IMR-90 (cell line): Measurements from ENCODE around the gene LIMCH1. TPM values are rescaled to one million over a fixed set of nuclear protein-coding genes. Genes with fewer than 3 reads are reported as not detected.

Source experiments
- ATAC-seq: fragments of 200-7000 bp; cut with Tn5 transposase; 2 replicates; pipeline ENCODE4 v1.9.1; 2020; ENCODE audit warnings: low read depth, mild to moderate bottlenecking, moderate library complexity
- BruUV-seq: library from RNA; stranded (reverse); fragments of 400-500 nt; replicated peaks from 2 replicates; lab custom pipeline; 2021; lab: Mats Ljungman, UMichigan
- CTCF ChIA-PET: fragments of 300-600 bp; formaldehyde crosslinking; extraction: SDS; loops from one replicate; lab custom pipeline; 2021; ENCODE audit warnings: antibody characterized with exemption; lab: Yijun Ruan, JAX
- POLR2A ChIA-PET: fragments of 300-600 bp; sonication (Branson Sonifier 250); formaldehyde crosslinking; loops from one replicate; lab custom pipeline; 2022; ENCODE audit warnings: antibody characterized with exemption; ENCODE audit not compliant: unreplicated experiment; lab: Charles Lee
- DNase-seq: peaks from one replicate; pipeline ENCODE4 v3.0.0; 2013
- H2AFZ ChIP-seq: replicated peaks from 2 replicates; pipeline ENCODE3; 2013; ENCODE audit warnings: low read length, mild to moderate bottlenecking; ENCODE audit not compliant: poor library complexity
- H2AK5ac ChIP-seq: 2 replicates; pipeline ENCODE4 v1.6.1; 2013; ENCODE audit warnings: low read depth, low read length, inconsistent platforms
- H2AK9ac ChIP-seq: replicated peaks from 2 replicates; pipeline ENCODE3; 2013; ENCODE audit warnings: mild to moderate bottlenecking, low read depth, low read length, moderate library complexity; ENCODE audit not compliant: poor library complexity
- H2BK120ac ChIP-seq: 2 replicates; pipeline ENCODE4 v1.6.1; 2013; ENCODE audit warnings: low read depth, low read length, inconsistent platforms
- H2BK15ac ChIP-seq: 3 replicates; pipeline ENCODE4 v1.6.1; 2013; ENCODE audit warnings: low read depth, low read length, inconsistent platforms
- H2BK20ac ChIP-seq: 2 replicates; pipeline ENCODE4 v1.6.1; 2013; ENCODE audit warnings: low read depth, mild to moderate bottlenecking, inconsistent platforms, low read length, moderate library complexity
- H2BK5ac ChIP-seq: 2 replicates; pipeline ENCODE4 v1.6.1; 2013; ENCODE audit warnings: mild to moderate bottlenecking, low read depth, low read length, inconsistent platforms; ENCODE audit not compliant: poor library complexity, severe bottlenecking
- H3K14ac ChIP-seq: replicated peaks from 2 replicates; pipeline ENCODE4 v1.6.1; 2013; ENCODE audit warnings: low read depth, low read length, inconsistent platforms
- H3K18ac ChIP-seq: 2 replicates; pipeline ENCODE4 v1.6.1; 2013; ENCODE audit warnings: low read depth, low read length, control low read depth
- H3K23ac ChIP-seq: 2 replicates; pipeline ENCODE4 v1.6.1; 2013; ENCODE audit warnings: low read depth, low read length, inconsistent platforms
- H3K27ac ChIP-seq: 2 replicates; pipeline ENCODE4 v1.5.1; 2013; ENCODE audit warnings: mild to moderate bottlenecking, control low read depth, low read length; ENCODE audit not compliant: insufficient read depth
- H3K27me3 ChIP-seq: 2 replicates; pipeline ENCODE4 v1.6.1; 2013; ENCODE audit warnings: low read length; ENCODE audit not compliant: control insufficient read depth, insufficient read depth
- H3K36me3 ChIP-seq: 2 replicates; pipeline ENCODE4 v1.6.1; 2013; ENCODE audit warnings: low read length, mixed read lengths; ENCODE audit not compliant: control insufficient read depth, insufficient read depth
- H3K4ac ChIP-seq: 2 replicates; pipeline ENCODE4 v1.6.1; 2013; ENCODE audit warnings: low read depth, low read length, inconsistent platforms
- H3K4me1 ChIP-seq: 2 replicates; pipeline ENCODE4 v1.6.1; 2013; ENCODE audit warnings: low read length, mixed read lengths; ENCODE audit not compliant: control insufficient read depth, insufficient read depth
- H3K4me2 ChIP-seq: 2 replicates; pipeline ENCODE4 v1.6.1; 2013; ENCODE audit warnings: low read depth, mild to moderate bottlenecking, control low read depth, low read length, moderate library complexity
- H3K4me3 ChIP-seq: 2 replicates; pipeline ENCODE4 v1.5.1; 2013; ENCODE audit warnings: low read depth, mild to moderate bottlenecking, control low read depth, low read length, moderate library complexity; ENCODE audit not compliant: insufficient read depth
- H3K56ac ChIP-seq: 2 replicates; pipeline ENCODE4 v1.6.1; 2013; ENCODE audit warnings: low read length, inconsistent platforms; ENCODE audit not compliant: insufficient read depth; ENCODE audit errors: extremely low read depth
- H3K79me1 ChIP-seq, 2 experiments: 2 replicates each; pipeline ENCODE4 v1.6.1; 2013; ENCODE audit warnings: low read length in 2 of 2, inconsistent platforms in 1 of 2, low read depth in 1 of 2
- H3K9ac ChIP-seq: 2 replicates; pipeline ENCODE4 v1.6.1; 2013; ENCODE audit warnings: low read depth, low read length, control low read depth
- H3K9me1 ChIP-seq: 2 replicates; pipeline ENCODE4 v1.6.1; 2013; ENCODE audit warnings: low read length, inconsistent platforms; ENCODE audit not compliant: insufficient read depth
- H3K9me3 ChIP-seq: 2 replicates; pipeline ENCODE4 v1.6.1; 2013; ENCODE audit warnings: low read length; ENCODE audit not compliant: control insufficient read depth, insufficient read depth
- H4K20me1 ChIP-seq: 2 replicates; pipeline ENCODE4 v1.6.1; 2013; ENCODE audit warnings: low read length, inconsistent platforms; ENCODE audit not compliant: insufficient read depth
- H4K5ac ChIP-seq: 2 replicates; pipeline ENCODE4 v1.6.1; 2013; ENCODE audit warnings: mild to moderate bottlenecking, low read depth, low read length, control low read depth
- H4K8ac ChIP-seq, 2 experiments: 2 replicates each; pipeline ENCODE4 v1.6.1; 2013; ENCODE audit warnings: low read depth in 2 of 2, low read length in 2 of 2, control low read depth in 1 of 2, inconsistent platforms in 1 of 2
- H4K91ac ChIP-seq: 2 replicates; pipeline ENCODE4 v1.6.1; 2013; ENCODE audit warnings: low read depth, low read length, inconsistent platforms; ENCODE audit not compliant: insufficient read depth
- CEBPB ChIP-seq: IDR thresholded peaks from 2 replicates; pipeline ENCODE4 v1.6.1; 2012; ENCODE audit warnings: low read depth, low read length, improper control_type of control experiment
- FOS ChIP-seq: fragments of 150-350 bp; IDR thresholded peaks from 2 replicates; pipeline ENCODE4 v1.6.1; 2016; ENCODE audit warnings: low read depth, low read length
- RCOR1 ChIP-seq: IDR thresholded peaks from 2 replicates; pipeline ENCODE4 v1.6.1; 2012; ENCODE audit warnings: mild to moderate bottlenecking, low read length, improper control_type of control experiment; ENCODE audit not compliant: insufficient replicate concordance
- SMC3 ChIP-seq: fragments of 150-350 bp; IDR thresholded peaks from 2 replicates; pipeline ENCODE4 v1.6.1; 2016; ENCODE audit warnings: low read depth, mild to moderate bottlenecking, antibody characterized with exemption, low read length, moderate library complexity
- WGBS, 2 experiments: methylation state at CpG; one replicate each; pipeline versions ENCODE4 v1.1.5 to v1.1.7; 2013; ENCODE audit warnings: missing lambda C conversion rate in 2 of 2; ENCODE audit not compliant: insufficient read length in 1 of 2; ENCODE audit errors: extremely low coverage in 2 of 2; 5-methylcytosine and 5-hydroxymethylcytosine counted together
- dilution Hi-C: fragments of 300-500 bp; cut with HindIII; formaldehyde crosslinking; loops from one replicate; pipeline ENCODE4 v1.14.3; 2018; ENCODE audit warnings: low sequenced_read_pairs; ENCODE audit not compliant: unreplicated experiment
- in situ Hi-C: fragments of 300-500 bp; cut with MboI; formaldehyde crosslinking; loops from 3 replicates; pipeline ENCODE4 v1.14.3; 2019; ENCODE audit warnings: low sequenced_read_pairs, inconsistent platforms, mixed read lengths
- intact Hi-C: fragments of 100-400 bp; cut with micrococcal nuclease; formaldehyde crosslinking; loops from 2 replicates; pipeline ENCODE4 v1.10.0; 2022
- polyA plus RNA-seq, 3 experiments: library from polyadenylated mRNA; depleted of rRNA; stranded (reverse); fragments of >200 nt; gene quantifications; 2 replicates each; pipeline ENCODE4 v1.2.3, GENCODE V29; 2012; ENCODE audit warnings: low replicate concordance in 1 of 3
- total RNA-seq: library from RNA; depleted of rRNA; stranded (reverse); fragments of >200 nt; gene quantifications from 2 replicates; pipeline ENCODE4 v1.2.3, GENCODE V29; 2012

Gene LIMCH1
- total and polyA plus RNA-seq, 2 of the 4 experiments (the other 2 are of a cell fraction) = 0.89 to 2.9 TPM

DNA sequence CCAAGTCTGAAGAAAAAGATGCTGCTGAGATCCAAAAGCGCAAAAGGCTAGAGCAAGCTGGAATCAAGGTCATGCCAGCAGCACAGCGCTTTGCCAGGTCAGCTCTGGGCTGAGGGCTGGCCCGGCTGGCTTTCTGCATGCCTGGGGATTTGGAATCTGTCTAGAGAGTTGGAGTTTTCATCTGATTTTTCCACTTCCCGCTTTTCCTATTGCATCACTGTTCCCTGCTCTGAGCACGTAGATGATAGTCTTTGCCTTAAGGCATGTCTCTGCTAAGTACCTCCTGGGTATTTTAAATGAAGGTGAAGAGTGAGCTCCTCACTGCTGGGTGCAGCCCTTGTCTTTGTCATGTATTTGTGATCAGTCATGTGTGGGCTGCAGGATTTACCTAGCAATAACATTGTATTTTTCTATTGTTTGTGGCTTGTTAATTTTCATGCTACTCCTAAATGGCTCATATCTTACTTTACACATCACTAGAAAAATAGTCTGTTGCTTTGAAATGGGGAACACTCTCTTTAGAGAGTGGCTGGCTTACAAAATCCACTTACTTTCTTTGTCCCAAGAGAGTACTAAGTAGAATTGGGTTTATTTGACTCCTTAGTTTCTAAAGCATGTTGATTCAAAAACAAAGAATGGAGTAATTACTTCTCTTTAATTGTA, 82.8 kb downstream of the LIMCH1 start:
- dilution Hi-C loops = no loop called here

More for the DNA sequence above, 82.8 kb downstream of the LIMCH1 start:
- Histone ChIP-seq H2BK120ac (no peak overlapping the region), H3K9me1 (no peaks in the 10 kb centered on the region), H4K91ac (no peak overlapping the region), H3K4me1 (no peaks in the 10 kb centered on the region), H3K9me3 (no peaks in the 10 kb centered on the region), H3K36me3 (no peaks in the 10 kb centered on the region), H2BK15ac (no peak overlapping the region), H3K4ac (no peak overlapping the region), H2BK5ac (no peak overlapping the region), H3K4me3 (no peak overlapping the region), H2BK20ac (no peak overlapping the region), H3K9ac (no peak overlapping the region), H3K79me1 (no peaks in the 10 kb centered on the region), H3K23ac (no peak overlapping the region), H2AK5ac (no peak overlapping the region), H3K56ac (no peak overlapping the region), H3K14ac (no peak overlapping the region), H4K8ac (no peak overlapping the region), H2AFZ (no peak overlapping the region), H3K27ac (no peak overlapping the region), H2AK9ac (no peak overlapping the region), H4K20me1 (no peaks in the 10 kb centered on the region), H3K4me2 (no peak overlapping the region), H4K5ac (no peak overlapping the region), H3K18ac (no peak overlapping the region), H3K27me3 (no peaks in the 10 kb centered on the region)
- ChIA-PET CTCF (interaction anchor here (0.6 to 0.7 kb wide), 2 partner anchors 268 to 390 kb away, joined by 3 to 5 read pairs; no protein-coding TSS in a partner anchor), POLR2A (no interaction called here)
- no CpG with 5 or more reads among the region's 5 CpGs for WGBS, 2 experiments
- ATAC-seq = no peak
- TF ChIP-seq CEBPB = no peak
- no peak for TF ChIP-seq RCOR1
- TF ChIP-seq SMC3 = no peak
- no peak for TF ChIP-seq FOS
- no peak for DNase-seq
- in situ Hi-C loops (no loop called here), intact Hi-C loops (no loop called here)
- no TSS peak for BruUV-seq
